ENCODE measurements around the gene OTC.

Gene OTC

GRCh38 chrX:38352362-38352761 lies at the start of gene OTC:
TSS of gene OTC (plus strand) at chrX:38352604. CDS start at chrX:38352697, 93 bp downstream.
- DNase-seq = no peak

- no peak for DNase-seq
Measured at GRCh38 chrX:38304010-38304409, 48.4 kb upstream of the OTC start.

GRCh38 chrX:38305971-38306370 lies 46.4 kb upstream of the OTC start:
- DNase-seq = no peak

- DNase-seq = no peak
Measured at GRCh38 chrX:38311743-38312142, 40.7 kb upstream of the OTC start.

GRCh38 chrX:38312436-38312835 lies 40.0 kb upstream of the OTC start:
- no peak for DNase-seq

- no peak for DNase-seq
Measured at GRCh38 chrX:38313190-38313589, 39.2 kb upstream of the OTC start.

GRCh38 chrX:38315186-38315585 lies 37.2 kb upstream of the OTC start:
- DNase-seq = no peak

GRCh38 chrX:38318196-38318595 lies 34.2 kb upstream of the OTC start:
- no peak for DNase-seq

- DNase-seq = no peak
Measured at GRCh38 chrX:38318606-38319005, 33.8 kb upstream of the OTC start.

- no peak for DNase-seq
Measured at GRCh38 chrX:38320819-38321218, 31.6 kb upstream of the OTC start.

- no peak for DNase-seq
Measured at GRCh38 chrX:38326086-38326485, 26.3 kb upstream of the OTC start.

GRCh38 chrX:38327007-38327774 lies 25.2 kb upstream of the OTC start, which contains the start of gene RPGR:
TSS of gene RPGR (minus strand) at chrX:38327509. CDS start at chrX:38327367, 142 bp downstream.
- peak; percentile 66 for DNase-seq

- DNase-seq = no peak
Measured at GRCh38 chrX:38327775-38328081, 24.7 kb upstream of the OTC start.

GRCh38 chrX:38332505-38332904 lies 19.9 kb upstream of the OTC start:
- DNase-seq = no peak

- DNase-seq = no peak
Measured at GRCh38 chrX:38335382-38335781, 17.0 kb upstream of the OTC start.

GRCh38 chrX:38336538-38337240 lies 15.7 kb upstream of the OTC start:
- no peak for DNase-seq

GRCh38 chrX:38341442-38341841 lies 11.0 kb upstream of the OTC start:
- no peak for DNase-seq

GRCh38 chrX:38342853-38343778 lies 9.3 kb upstream of the OTC start:
- DNase-seq = no peak

- no peak for DNase-seq
Measured at GRCh38 chrX:38346150-38346549, 6.3 kb upstream of the OTC start.

GRCh38 chrX:38347136-38347535 lies 5.3 kb upstream of the OTC start:
- no peak for DNase-seq

GRCh38 chrX:38351346-38351745 lies 1.1 kb upstream of the OTC start:
- no peak for DNase-seq

GRCh38 chrX:38356401-38356800 lies 4.0 kb downstream of the OTC start:
- DNase-seq = no peak

Data from 8988T (cell line).